Smooth muscle cell (in vitro differentiated cells): ENCODE measurements around the gene CNOT3. TPM values are rescaled to one million over a fixed set of nuclear protein-coding genes. Genes with fewer than 3 reads are reported as not detected.
A peak's percentile ranks its signal among the peaks of the same experiment; 100 is the strongest.

Experiments used
- DNase-seq: peaks from one replicate; lab custom pipeline; 2025; ENCODE audit not compliant: unreplicated experiment; lab: John Stamatoyannopoulos, UW
- H2AFZ ChIP-seq: fragments of 200-600 bp; sonication (generic); 2 replicates; pipeline ENCODE4 v1.6.0; 2016; ENCODE audit warnings: antibody characterized with exemption, low read depth, mild to moderate bottlenecking
- H3F3A ChIP-seq: fragments of 200-600 bp; sonication (generic); 2 replicates; pipeline ENCODE4 v1.6.0; 2017; ENCODE audit warnings: antibody characterized with exemption, low read depth
- H3K27ac ChIP-seq: fragments of 200-600 bp; sonication (generic); 2 replicates; pipeline ENCODE4 v1.5.1; 2016; ENCODE audit warnings: low read depth, mild to moderate bottlenecking
- H3K27me3 ChIP-seq: fragments of 200-600 bp; sonication (generic); 2 replicates; pipeline ENCODE4 v1.6.1; 2016; ENCODE audit warnings: low read depth, mild to moderate bottlenecking
- H3K36me3 ChIP-seq: fragments of 200-600 bp; sonication (generic); 2 replicates; pipeline ENCODE4 v1.5.1; 2016; ENCODE audit warnings: low read depth
- H3K4me1 ChIP-seq: fragments of 200-600 bp; sonication (generic); 2 replicates; pipeline ENCODE4 v1.5.1; 2016; ENCODE audit warnings: low read depth
- H3K4me2 ChIP-seq: fragments of 200-600 bp; sonication (generic); 2 replicates; pipeline ENCODE4 v1.6.0; 2016; ENCODE audit warnings: mild to moderate bottlenecking
- H3K4me3 ChIP-seq: fragments of 200-600 bp; sonication (generic); 2 replicates; pipeline ENCODE4 v1.5.1; 2016; ENCODE audit warnings: mild to moderate bottlenecking
- H3K79me2 ChIP-seq: fragments of 200-600 bp; sonication (generic); 2 replicates; pipeline ENCODE4 v1.6.0; 2016; ENCODE audit warnings: low read depth, mild to moderate bottlenecking
- H3K9ac ChIP-seq: fragments of 200-600 bp; sonication (generic); 2 replicates; pipeline ENCODE4 v1.6.0; 2016; ENCODE audit warnings: low read depth
- H3K9me3 ChIP-seq: fragments of 200-600 bp; sonication (generic); replicated peaks from 2 replicates; pipeline ENCODE4 v1.5.1; 2016; ENCODE audit warnings: low read depth
- H4K20me1 ChIP-seq: fragments of 200-600 bp; sonication (generic); 2 replicates; pipeline ENCODE4 v1.6.0; 2016; ENCODE audit warnings: low read depth
- WGBS: methylation state at CpG from one replicate; pipeline ENCODE4 v1.1.7; 2016; ENCODE audit warnings: low lambda C conversion rate; 5-methylcytosine and 5-hydroxymethylcytosine counted together
- polyA plus RNA-seq: library from polyadenylated mRNA; unstranded; fragments of >200 nt; fragmentation: Nextera tagmentation; extraction: Ambion mirVana; gene quantifications from 2 replicates; pipeline ENCODE4 v1.2.1, GENCODE V29; 2016
- total RNA-seq: library from RNA; depleted of rRNA; stranded (reverse); fragments of >200 nt; gene quantifications from 2 replicates; pipeline ENCODE4 v1.2.3, GENCODE V29; 2014
- TF ChIP-seq, protein P1 (sequence below): fragments of 200-600 bp; sonication (generic); IDR thresholded peaks from 2 replicates; pipeline ENCODE4 v1.5.1; 2017; ENCODE audit warnings: borderline replicate concordance, mild to moderate bottlenecking, antibody characterized with exemption; ENCODE audit not compliant: insufficient read depth, poor library complexity, severe bottlenecking

CNOT3 gene
- total and polyA plus RNA-seq, 2 experiments from 2014 or later, result 12.4 to 31.4 TPM

DNA sequence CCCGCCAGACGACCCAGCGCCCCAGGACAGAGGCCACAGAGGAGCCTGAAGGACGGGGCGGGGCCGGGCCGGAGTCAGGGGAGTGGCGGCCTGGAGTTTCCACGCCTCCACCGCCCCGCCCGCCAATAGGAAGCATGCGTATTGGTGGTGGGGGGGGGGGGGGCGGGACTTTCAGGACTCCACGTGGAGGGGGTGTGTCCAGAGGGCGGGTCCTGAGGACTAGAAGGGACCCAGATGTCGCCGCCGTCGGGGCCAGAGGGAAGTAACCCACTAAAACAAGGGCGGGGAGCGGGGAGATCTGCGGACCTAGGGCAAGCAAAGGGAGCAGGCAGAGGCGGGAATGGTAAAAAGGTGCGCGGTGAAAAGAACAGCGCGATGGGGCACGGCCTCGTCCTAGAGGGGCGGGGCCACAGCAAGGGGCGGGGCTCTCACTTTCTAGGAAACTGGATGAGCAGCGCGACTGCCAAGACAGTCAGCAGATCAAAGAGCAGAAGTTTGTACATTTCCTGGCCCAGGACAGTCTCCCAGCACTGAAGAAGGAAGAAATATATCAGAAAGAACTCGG is 24.8 kb downstream of the CNOT3 start:
- no peak overlapping the region for H2AFZ ChIP-seq
- peak; percentile 26 for DNase-seq

DNA sequence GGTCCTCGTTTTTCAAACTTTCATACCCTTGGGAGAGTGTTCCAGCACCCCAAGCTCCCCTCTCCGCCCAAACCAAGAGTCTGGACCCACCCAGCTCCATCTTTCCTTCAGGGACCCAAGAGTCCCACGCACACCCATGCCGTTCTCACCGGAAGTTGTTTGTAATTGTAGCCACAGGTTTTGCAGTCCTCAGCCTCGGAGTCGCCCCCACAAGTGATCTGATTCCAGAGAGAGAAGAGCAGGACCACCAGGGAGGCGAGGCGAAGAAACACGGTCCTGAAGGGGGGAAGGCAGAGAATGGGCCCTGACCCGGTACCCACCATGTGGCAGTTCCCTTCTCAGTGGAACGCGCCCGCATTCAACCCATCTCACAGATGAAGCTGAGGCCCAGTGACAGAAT is 25.3 kb downstream of the CNOT3 start:
- TF ChIP-seq, protein P1, sequence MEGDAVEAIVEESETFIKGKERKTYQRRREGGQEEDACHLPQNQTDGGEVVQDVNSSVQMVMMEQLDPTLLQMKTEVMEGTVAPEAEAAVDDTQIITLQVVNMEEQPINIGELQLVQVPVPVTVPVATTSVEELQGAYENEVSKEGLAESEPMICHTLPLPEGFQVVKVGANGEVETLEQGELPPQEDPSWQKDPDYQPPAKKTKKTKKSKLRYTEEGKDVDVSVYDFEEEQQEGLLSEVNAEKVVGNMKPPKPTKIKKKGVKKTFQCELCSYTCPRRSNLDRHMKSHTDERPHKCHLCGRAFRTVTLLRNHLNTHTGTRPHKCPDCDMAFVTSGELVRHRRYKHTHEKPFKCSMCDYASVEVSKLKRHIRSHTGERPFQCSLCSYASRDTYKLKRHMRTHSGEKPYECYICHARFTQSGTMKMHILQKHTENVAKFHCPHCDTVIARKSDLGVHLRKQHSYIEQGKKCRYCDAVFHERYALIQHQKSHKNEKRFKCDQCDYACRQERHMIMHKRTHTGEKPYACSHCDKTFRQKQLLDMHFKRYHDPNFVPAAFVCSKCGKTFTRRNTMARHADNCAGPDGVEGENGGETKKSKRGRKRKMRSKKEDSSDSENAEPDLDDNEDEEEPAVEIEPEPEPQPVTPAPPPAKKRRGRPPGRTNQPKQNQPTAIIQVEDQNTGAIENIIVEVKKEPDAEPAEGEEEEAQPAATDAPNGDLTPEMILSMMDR, result no peak
- WGBS, result 92% methylated on average over 14 of the region's 14 CpGs
- Histone ChIP-seq H3K79me2 (peaks cover 6% of the 10 kb centered on the region), H4K20me1 (no peaks in the 10 kb centered on the region), H3K36me3 (no peaks in the 10 kb centered on the region), H3K27me3 (no peaks in the 10 kb centered on the region), H3K9ac (no peak overlapping the region), H2AFZ (no peak overlapping the region), H3K9me3 (no peaks in the 10 kb centered on the region), H3K27ac (no peak overlapping the region), H3K4me3 (peak overlapping the region; percentile 48), H3K4me1 (peaks cover 11% of the 10 kb centered on the region), H3F3A (peaks cover 3% of the 10 kb centered on the region), H3K4me2 (peak overlapping the region; percentile 51)
- DNase-seq, result no peak

More for the DNA sequence above, 24.8 kb downstream of the CNOT3 start:
- WGBS, result 6% methylated on average over 20 of the region's 35 CpGs
- Histone ChIP-seq H3K9me3 (no peaks in the 10 kb centered on the region), H3K4me1 (peaks cover 11% of the 10 kb centered on the region), H4K20me1 (no peaks in the 10 kb centered on the region), H3K27ac (no peak overlapping the region), H3K9ac (no peak overlapping the region), H3K4me3 (peak overlapping the region; percentile 48), H3K4me2 (peak overlapping the region; percentile 59), H3K79me2 (peaks cover 6% of the 10 kb centered on the region), H3K27me3 (no peaks in the 10 kb centered on the region), H3K36me3 (no peaks in the 10 kb centered on the region), H3F3A (peaks cover 3% of the 10 kb centered on the region)
- TF ChIP-seq, protein P1, result no peak

DNA sequence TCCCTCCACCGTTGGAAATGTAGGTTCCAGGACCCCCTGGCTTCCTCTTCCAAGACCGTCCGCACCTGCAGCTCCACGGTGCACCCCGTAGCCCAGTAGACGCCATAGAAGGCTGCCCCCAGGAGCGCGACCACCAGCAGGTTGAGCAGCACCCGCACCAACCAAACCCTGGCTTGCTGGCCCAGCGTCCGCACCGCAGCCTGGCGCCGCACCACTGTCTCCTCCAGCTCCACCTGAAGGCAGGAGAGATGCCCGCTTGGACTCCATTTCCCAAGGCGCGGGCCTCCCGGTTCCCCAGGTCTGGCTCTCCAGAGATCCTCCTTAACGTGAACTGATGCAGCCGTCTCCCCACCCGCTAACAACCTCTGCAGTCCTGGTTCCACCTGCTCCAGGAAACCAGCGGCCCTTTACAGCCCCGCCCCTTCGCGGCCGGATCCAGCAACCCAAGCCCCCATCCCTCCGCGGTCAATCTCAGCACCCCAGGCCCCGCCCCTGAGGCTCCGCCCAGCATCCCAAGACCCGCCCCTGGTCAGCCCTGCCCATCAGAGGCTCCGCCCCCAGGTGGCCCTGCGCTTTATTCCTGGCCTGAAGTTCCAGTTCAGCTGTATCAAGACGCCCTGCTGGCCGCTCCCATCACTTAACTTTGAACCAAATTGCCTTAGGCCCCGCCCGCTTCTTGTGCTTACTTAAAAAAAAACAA is 27.0 kb downstream of the CNOT3 start:
- 14% methylated on average over 35 of the region's 37 CpGs for WGBS
- no peak overlapping the region for H2AFZ ChIP-seq
- peaks cover 3% of the 10 kb centered on the region for H3K4me1 ChIP-seq
- H3K4me3 ChIP-seq, result no peak overlapping the region
- DNase-seq, result no peak
- TF ChIP-seq, protein P1, result no peak
- H4K20me1 ChIP-seq, result no peaks in the 10 kb centered on the region
- no peaks in the 10 kb centered on the region for H3K36me3 ChIP-seq
- H3K4me2 ChIP-seq, result no peak overlapping the region
- H3F3A ChIP-seq, result no peaks in the 10 kb centered on the region
- no peak overlapping the region for H3K9ac ChIP-seq
- no peak overlapping the region for H3K27ac ChIP-seq
- H3K79me2 ChIP-seq, result no peaks in the 10 kb centered on the region
- H3K9me3 ChIP-seq, result no peaks in the 10 kb centered on the region
- no peaks in the 10 kb centered on the region for H3K27me3 ChIP-seq
